Activated gamma-delta T cell treated with anti-CD3 and anti-CD28 coated beads, Interleukin-2, amount 50 U/mL, for 16 hours (primary cell): ENCODE results near the gene TFPI2.
"Not testable (repeated sequence)": the region's sequence is repeated elsewhere in the genome, so short reads cannot be mapped to it uniquely, and the experiment has no call there.

Experiments
- DNase-seq: peaks from one replicate; pipeline ENCODE4 v3.0.0-alpha.2; 2020; ENCODE audit warnings: low read depth

The TFPI2 gene, protein sequence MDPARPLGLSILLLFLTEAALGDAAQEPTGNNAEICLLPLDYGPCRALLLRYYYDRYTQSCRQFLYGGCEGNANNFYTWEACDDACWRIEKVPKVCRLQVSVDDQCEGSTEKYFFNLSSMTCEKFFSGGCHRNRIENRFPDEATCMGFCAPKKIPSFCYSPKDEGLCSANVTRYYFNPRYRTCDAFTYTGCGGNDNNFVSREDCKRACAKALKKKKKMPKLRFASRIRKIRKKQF

DNA sequence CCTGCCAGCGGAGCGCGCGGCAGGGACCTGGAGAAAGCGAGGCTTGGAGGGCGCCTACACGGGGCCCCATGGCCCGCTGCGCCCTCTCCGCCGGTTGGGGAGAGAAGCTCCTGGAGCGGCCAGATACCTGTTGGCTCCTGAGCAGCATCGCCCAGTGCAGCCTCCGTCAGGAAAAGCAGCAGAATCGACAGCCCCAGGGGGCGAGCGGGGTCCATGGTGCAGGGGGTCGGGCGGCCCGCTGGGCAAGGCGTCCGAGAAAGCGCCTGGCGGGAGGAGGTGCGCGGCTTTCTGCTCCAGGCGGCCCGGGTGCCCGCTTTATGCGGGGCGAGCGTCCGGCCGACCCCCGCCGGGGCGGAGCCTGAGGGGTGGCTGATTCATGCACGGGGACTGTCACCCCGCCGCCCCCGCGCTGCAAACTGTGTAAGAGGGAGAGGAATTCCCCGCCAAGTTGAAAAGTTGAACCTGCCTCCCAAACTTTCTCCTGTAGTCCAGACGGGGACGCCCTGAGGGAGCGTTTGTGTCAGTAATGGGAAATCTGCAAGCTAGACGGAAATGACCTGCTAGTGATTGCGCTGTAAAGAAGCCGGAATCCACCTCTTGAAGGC, at the start of gene TFPI2:
Gene TFPI2 (minus strand): TSS at position 290 of the 605 bp plus-strand sequence. CDS start 75 bp downstream, at position 215.
- DNase-seq = no peak

DNA sequence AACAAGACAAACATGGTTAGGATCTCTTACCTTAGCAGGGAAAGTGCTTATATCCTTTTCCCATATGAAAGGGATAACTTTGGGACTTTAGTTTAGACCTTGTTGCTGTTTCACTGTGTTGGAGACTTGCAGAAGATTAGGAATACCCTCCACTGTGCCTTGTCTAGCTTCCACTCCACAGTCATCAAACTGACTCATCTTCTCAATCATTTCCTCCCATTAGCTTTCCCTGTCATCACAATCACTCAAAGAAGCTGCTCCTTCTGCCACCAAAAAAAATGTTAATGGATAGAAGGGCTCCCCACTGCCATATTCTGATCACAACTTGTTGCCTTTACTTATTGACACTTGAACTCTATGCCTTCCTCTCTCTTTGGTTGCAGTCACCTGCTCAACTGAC, 47.7 kb upstream of the TFPI2 start:
- DNase-seq = no peak

DNA sequence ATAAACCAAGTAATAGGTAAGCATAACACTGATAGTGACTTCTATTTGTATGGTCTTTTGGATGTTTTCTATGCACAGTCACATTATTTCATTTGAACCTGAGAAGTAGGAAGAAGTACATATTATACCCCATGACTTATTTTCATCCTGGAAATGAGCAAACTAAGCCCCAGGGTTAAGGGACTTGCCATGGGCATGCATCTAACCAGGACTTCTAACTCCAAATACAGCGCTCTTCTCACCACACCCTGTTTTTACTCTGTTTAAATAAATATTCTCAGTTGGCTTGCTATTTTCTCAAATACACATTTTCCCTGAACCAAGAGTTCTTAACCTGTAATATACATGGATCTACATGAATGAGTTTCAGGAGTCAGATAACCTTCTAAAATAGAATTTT, 47.3 kb upstream of the TFPI2 start:
- no peak for DNase-seq

DNA sequence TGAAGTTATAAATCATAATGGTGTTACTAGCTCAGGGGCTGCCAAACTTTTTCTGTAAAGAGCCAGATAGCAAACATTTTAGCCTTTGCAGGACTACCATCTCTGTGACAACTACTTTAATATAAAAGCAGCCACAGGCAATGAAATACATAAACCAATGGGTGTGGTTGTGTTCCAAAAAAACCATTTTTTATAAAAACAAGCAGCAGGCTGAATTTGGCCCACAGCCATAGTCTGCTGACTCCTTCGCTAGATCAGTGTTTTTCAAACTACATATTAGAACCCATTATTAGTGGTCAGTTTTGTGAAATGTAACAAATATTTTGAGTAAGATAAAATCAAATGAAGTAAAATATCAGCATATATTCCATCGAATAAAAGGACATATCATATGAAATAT, 44.5 kb upstream of the TFPI2 start:
- no peak for DNase-seq

DNA sequence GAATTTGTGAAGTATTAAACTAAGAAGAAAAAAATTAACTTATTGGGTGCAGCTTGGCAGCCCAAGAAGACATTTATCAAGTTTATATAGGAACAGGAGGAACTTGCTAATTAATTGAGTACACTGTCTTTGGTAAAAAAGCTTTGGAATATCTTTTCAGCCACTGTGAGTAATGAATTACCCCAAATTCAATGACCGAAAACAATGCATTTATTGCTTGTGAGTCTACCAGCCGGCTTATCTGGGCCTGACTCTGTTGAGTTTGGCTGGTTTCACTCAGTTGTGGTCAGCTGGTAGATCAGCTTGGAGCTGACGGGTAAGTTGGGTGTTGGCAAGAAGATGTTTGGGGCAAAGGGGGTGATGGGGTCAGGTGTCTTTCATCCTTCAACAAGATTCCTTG, 42.6 kb upstream of the TFPI2 start:
- DNase-seq = no peak

DNA sequence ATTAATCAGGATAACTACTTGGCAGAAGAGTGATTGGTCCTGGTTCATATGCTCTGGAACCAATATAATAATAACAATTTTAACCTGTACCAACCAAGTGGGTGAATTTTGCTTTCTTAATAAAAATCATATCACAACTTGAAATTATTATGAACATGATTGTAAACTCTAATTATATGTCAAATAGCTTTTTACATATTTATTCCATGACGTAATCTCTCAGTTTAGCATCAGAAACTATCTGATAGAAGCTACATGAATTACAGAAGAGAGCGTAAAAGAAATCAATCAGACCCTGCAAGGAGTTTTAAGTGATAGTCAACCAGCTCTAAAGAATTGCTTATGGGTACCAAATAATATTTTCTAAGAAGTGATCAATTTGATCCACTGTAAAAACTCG, 41.1 kb upstream of the TFPI2 start:
- DNase-seq = no peak

DNA sequence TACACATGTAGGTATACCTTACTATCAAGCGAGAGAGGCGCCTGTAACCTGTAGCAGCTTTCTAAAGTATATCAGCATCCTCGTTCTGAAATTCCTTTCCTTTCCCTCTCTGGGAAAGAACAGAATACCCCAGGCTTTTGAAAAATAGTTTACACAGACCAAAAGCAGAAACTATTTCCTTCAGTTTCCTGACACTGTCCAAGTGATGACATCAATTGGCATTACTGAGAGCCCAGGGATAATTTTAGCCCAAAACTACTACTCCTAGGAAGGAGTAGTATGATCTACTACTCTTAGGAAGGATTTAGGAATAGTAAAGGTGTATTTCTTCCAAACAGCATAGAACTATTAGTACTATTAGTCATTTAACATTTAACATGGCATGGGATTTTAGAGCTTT, 37.0 kb upstream of the TFPI2 start:
- no peak for DNase-seq

DNA sequence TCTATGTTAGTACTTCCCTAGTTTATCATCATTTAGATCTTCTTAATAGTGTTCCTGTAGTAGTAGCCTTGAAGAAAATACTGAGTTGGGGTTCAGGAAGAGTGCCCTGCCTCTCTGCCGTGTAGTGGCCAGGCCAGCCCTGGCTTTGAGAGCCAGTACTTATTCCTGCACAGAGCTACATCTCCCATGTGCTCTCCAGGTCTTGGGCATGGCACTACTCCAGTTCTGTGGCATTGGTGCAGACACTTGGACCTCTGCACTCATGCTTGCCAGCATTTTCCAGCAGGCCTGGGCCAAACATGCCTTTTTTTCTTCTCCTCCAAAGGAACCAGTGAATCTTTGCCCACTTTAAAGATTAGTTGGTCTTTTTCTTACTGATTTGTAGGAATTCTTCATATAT, 36.2 kb upstream of the TFPI2 start:
- DNase-seq = no peak

DNA sequence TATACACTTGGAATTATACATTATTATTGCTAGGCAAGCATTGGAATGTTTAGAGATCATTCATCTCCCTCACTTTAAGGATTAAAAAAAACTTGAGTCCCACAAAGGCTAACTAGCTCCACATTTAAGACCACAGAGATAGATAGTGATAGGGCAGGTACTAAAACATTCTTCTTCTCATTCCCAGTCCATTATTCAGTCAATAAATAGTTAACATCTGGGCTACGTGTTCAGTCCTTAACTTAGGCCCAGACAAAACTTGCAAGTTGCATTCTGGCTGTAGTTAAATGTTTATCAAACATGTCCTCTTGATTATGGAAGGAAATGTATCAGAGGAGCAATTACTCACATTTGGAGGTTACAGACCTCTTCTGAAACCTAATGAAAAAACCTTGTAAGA, 33.4 kb upstream of the TFPI2 start:
- no peak for DNase-seq

DNA sequence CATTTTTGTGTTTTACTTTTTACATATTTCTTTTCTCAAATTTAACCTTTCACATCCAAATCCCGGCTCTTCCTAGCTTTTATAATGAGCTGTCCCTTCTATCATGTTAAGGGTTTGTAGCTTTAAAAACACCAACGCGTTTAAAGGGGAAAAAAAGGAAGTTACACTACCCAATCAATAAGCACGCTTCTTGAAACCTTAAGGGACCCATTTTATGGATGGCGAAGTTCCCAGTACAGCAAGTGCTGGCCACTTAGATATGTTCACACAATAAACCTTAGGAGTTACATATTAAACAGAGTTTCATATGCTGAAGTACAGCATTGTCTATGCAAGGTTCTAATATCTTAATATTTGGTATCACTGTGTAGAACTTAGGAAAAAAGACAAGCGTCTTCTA, 32.7 kb upstream of the TFPI2 start:
- DNase-seq = no peak

DNA sequence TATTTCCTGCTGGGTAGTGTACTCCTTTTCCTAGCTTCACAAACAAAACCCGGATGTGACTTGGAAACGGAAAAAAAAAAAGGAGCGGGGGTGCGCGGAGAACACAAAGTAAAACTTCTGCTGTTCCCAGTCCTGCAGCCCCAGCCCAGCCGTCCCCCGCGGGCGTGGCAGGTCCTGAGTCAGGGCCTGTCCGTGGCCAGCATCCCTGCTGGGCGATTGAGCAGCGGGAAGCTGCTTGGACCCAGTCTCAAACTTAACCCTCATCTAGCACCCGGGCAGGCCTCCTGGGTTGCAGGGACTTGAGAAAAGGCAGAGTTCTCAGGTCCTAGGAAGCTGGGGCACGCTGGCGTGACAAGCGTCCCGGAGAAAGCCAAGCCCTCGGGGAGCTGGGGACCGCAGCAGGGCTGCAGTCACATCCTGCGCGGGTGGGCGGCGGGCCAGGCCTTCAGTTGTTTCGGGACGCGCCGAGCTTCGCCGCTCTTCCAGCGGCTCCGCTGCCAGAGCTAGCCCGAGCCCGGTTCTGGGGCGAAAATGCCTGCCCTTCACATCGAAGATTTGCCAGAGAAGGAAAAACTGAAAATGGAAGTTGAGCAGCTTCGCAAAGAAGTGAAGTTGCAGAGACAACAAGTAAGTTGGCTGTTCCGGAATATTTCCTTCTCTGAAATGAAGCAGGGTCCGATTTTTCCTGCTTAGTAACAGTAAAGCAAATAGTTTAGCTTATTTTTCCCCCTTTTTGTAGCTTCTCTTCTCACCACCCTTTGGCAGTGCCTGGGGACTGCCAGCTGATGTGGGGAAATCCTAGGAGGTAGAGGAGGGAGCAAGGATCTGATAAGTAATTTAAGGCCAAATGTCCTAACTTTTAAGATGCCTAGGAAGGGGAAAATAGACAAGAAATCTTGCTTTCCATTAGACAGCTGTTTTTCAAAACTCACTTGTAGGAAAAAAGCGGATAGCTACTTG, 31.3 kb upstream of the TFPI2 start, which contains the start of gene GNG11:
Gene GNG11 (plus strand): TSS at position 129 of the 960 bp plus-strand sequence. CDS start 403 bp downstream, at position 532.
- DNase-seq = no peak

DNA sequence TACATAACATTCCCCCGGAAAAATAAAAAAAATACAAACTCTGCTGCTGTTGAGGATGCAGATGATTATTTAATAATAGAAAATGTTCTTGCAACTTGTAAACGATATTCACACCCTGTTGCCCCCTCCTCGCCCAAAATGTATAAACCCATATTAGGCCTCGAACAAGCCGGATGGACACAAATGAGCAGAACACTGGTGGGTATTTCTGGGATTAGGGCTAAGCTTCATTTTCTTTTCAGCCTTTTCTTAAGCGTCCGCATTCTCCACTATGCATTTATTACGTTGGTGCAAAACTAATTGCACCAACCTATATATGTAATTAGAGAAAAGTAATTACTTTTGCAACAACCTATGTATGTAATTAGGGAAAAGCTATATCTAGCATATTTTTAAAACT, 30.6 kb upstream of the TFPI2 start:
- DNase-seq = no peak

DNA sequence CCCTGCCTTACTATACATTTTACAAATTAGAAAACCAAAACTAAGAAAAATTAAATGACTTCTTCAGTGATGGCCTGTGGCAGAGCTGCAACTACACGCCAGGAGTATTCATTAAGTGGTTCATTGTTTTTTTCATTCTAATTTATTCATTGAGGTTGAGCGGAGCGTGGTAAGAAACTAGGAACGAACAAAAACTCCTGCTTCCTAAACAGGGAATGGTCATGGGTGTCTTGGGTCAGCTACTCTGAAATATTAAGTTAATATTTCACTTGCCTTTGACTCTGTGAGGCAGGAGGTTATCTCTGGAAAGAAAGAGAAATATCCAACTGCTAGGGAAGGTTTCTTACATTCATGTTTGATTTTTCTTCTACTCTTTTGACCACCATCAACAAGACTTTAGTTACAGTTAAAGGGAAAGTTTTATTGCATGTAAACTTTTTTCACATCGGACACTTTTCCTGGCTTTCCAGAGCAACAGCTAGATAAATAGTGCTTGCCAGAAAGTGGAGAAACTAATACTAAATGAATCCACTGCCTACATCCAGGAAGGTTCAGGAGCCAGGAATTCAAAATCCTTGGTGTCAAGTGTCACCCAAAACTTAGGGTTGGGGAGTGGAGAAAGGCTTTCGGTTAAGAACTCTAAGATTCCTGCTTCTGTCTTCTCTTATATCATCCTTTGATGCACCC, 30.1 kb upstream of the TFPI2 start:
- DNase-seq = no peak

DNA sequence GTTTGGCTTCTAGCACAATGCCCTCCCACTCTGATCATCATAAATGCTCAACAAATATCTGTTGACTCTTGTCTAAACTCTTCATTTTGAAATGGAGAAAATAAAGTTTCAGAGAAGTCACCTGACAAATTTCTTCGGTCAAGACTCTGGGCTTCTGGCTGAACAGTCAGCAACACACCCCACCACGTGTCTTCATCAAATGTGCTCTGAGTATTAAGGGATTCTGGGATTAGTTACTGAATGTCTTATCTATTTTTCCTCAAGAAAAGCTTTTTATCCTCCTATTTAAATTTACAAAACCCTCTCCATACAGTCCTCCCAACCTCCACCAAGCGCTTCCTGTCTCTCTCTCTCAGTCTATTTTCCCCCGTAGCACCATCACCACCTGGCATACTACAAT, 25.8 kb upstream of the TFPI2 start:
- not testable (repeated sequence) for DNase-seq

DNA sequence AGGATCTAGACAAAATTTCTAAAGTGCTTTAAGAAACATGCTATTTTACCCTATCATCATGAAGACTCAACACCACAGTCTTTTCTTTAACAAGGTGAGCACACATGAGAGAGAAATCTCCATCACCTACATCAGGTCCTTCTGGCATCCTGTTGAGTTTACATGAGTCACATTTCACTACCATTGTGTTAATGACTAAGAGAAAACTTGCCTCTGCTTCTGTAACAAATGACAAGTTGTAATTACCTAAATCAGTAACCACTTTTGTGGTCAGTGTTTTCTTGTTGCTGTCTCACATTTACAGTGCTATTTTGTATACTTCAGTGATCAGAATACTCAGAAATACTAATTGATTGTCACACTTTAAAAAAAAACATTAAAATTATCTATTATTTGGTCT, 25.3 kb upstream of the TFPI2 start:
- DNase-seq = not testable (repeated sequence)

DNA sequence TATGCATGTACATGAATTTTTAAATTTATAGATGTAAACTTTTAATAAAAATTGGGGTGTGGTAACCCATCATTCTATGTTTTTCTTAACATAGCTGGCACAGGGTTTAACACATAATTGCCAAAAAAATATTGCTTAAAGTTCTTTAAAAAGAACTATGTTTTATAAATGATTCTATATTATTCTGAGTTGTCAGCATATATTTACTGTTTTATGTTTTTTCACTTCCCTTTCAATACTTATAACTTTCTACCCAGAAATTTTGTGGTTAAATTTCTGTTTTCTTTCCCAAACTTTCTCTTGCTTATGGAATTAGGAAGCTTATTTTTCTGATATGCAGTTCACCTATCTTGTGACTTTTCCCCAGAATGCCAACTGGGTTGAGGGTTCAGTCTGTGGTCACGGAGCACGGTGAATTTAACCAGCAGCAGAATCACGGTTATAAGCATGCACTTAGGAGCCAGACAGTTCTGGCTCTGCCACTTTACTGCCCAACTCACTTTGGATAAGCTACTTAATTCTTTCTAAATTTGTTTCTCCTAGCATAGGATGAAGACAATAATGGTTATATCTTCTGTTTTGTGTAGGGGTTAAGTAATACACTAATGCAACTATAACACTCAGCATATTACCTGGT, 24.8 kb upstream of the TFPI2 start:
- not testable (repeated sequence) for DNase-seq

DNA sequence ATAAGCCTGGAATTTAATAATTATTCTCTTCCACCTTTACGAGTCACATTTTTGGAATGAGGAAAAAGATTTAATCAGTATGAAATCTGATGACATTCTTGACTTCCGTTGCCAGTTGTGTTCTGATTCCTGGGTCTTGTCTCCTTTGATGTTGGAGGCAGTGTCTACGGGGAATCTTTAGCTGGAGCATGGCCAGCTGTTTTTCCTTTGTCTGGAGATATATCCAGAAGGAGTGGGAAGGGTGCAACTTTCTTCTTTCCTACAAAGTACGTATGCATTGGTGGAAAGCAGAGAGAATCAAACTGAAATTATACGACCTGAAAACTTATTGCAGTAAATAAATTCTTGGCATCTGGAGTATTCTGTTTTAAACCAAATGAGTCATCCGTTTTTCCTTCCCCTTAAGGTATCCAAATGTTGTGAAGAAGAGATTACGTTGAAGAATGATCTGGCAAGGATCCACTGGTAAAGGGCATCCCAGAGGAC, 24.1 kb upstream of the TFPI2 start:
- DNase-seq = no peak

DNA sequence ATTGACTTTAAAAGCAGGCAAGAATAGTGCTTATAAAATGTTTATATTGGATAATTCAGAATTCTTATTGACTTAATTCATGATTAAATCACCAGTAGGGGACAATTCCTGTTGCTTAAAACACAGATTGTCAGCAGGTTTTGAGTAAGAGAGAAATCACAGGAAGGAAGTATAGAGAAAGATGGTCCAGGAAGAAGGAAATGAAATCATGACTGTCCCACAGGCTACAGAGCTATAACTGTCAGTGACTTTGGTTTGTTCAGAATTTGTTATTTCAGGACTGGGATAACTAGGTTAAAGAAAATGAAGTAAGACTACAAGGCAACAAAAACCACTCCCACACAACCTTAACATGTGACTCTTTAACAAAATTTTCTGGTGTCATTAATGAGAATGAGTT, 22.6 kb upstream of the TFPI2 start:
- no peak for DNase-seq

DNA sequence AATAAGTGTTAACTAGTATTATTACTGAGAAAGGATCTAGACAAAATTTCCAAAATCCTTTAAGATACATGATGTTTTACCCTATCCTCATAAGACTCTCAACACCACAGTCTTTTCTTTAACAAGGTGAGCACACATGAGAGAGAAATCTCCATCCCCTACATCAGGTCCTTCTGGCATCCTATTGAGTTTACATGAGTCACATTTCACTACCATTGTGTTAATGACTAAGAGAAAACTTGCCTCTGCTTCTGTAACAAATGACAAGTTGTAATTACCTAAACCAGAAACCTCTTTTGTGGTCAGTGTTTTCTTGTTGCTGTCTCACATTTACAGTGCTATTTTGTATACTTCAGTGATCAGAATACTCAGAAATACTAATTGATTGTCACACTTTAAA, 21.1 kb upstream of the TFPI2 start:
- DNase-seq = not testable (repeated sequence)

DNA sequence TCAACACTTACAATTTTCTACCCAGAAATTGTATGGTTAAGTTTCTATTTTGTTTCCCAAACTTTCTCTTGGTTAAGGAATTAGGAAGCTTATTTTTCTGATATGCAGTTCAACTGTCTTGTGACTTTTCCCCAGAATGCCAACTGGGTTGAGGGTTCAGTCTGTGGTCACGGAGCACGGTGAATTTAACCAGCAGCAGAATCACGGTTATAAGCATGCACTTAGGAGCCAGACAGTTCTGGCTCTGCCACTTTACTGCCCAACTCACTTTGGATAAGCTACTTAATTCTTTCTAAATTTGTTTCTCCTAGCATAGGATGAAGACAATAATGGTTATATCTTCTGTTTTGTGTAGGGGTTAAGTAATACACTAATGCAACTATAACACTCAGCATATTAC, 20.7 kb upstream of the TFPI2 start:
- not testable (repeated sequence) for DNase-seq
